HG02642 (cell line): ENCODE data around the gene SURF2.
A peak's percentile ranks its signal among the peaks of the same experiment; 100 is the strongest.
"Not testable (repeated sequence)": the region's sequence is repeated elsewhere in the genome, so short reads cannot be mapped to it uniquely, and the experiment has no call there.

Experiments
- ATAC-seq: cut with Tn5 transposase; IDR thresholded peaks from one replicate; pipeline ENCODE4 v1.9.1; 2021; ENCODE audit warnings: mild to moderate bottlenecking; ENCODE audit not compliant: unreplicated experiment, poor library complexity

The SURF2 gene

GRCh38 chr9:133375116-133375723, 18.9 kb downstream of the SURF2 start:
- peak; percentile 28 for ATAC-seq

- ATAC-seq, result peak; percentile 92
These were observed 19.6 kb downstream of the SURF2 start, which contains the start of the genes STKLD1 and SURF4 for GRCh38 chr9:133375724-133376654. Gene STKLD1 (plus strand): TSS chr9:133376366. CDS start chr9:133376474, 108 bp downstream. Gene SURF4 (minus strand): TSS chr9:133376060. CDS start chr9:133375969, 91 bp downstream.

DNA sequence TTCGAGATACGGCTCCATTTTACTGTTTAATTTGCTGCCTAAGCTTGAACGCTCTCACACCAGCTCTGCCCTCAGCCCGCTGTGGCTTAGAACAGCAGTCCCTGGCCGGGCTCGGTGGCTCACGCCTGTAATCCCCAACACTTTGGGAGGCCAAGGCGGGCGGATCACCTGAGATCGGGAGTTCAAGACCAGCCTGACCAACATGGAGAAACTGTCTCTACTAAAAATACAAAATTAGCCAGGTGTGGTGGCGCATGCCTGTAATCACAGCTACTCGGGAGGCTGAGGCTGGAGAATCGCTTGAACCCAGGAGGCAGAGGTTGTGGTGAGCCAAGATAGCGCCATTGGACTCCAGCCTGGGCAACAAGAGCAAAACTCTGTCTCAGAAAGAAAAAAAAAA, 20.9 kb downstream of the SURF2 start:
- ATAC-seq, result not testable (repeated sequence)

DNA sequence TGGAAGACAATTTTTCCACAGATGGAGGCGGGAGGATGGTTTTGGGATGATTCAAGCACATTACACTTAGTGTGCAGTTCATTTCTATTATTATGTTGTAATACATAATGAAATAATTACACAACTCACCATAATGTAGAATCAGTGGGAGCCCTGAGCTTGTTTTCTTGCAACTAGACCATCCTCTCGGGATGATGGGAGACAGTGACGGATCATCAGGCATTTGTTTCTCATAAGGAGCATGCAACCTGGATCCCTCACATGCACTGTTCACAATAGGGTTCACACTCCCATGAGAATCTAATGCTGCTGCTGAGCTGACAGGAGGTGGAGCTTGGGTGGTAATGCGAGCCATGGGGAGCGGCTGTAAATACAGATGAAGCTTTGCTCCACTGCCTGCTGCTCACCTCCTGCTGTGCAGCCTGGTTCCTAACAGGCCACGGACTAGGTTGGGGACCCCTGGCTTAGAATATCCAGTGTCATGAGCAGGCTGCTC, 21.4 kb downstream of the SURF2 start:
- no peak for ATAC-seq

DNA sequence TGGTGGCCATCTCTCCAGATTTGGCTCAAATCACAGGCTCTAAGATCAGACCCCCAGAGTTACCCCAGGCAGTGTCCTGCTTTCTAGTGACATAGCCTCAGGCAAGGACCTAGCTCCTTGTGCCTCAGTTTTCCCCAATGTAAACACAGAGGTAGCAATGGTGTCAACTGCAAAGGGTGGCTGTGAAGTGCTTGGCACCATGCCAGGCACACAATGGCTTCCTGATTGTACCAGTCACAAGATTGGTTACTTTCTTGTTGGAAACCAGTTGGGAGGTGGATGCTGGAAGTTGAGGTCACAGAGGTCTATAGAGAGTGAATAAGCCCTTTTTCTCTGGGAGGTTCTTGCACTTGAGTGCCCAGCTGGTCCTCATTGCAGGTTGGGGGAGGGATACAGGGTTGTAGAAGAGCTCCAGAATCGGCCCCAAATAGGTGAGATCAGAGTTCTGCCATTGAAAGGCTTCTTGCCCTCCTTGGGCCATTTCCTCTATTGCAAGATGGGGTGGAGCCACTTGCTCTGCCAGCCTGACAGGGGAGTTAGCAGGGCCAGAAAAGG, 22.1 kb downstream of the SURF2 start:
- no peak for ATAC-seq

DNA sequence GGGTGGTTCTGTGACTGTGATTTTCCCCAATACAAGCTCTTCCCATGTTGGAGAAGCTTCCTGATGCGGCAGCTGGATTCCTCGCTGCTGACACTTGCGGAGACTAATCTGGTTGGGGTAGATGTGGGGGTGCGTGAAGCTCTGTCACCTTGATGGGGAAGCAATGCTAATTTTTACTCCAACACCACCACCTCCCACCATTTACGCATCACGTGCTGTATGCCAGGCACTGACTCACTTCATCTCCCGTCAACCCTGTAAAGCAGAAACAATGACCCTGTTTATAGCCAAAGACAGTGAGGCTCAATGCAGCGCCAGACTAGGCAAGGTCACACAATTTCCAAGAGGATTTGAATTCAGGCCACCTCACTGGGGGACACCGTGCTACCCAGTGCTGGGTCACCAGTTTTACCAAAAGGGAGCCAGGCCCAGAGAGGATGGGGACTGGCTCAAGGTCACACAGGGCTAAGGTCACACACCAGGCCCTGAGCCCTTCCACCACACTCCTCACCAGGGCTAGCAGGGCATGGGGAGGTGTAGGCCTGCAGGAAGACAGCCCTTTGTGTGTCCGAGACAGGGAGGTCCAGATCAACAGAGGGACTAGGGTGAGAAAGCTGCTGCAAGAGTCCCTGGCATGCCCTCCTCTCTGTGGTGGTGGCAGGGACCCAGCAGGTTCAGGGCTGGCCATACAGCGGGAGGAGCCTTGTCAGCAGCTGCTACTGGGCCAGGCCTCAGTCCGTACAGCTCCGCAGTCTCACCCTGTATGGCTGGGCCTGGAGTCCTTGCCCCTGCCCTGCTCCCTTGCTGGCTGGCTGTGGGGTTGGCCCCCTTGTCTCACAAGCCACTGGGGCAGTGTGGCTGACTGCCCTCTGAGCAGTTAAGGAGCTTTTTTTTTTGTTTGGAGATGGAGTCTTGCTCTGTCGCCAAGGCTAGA, 23.1 kb downstream of the SURF2 start:
- ATAC-seq, result no peak

- ATAC-seq, result no peak
These were observed 24.4 kb downstream of the SURF2 start for GRCh38 chr9:133380734-133381133.

DNA sequence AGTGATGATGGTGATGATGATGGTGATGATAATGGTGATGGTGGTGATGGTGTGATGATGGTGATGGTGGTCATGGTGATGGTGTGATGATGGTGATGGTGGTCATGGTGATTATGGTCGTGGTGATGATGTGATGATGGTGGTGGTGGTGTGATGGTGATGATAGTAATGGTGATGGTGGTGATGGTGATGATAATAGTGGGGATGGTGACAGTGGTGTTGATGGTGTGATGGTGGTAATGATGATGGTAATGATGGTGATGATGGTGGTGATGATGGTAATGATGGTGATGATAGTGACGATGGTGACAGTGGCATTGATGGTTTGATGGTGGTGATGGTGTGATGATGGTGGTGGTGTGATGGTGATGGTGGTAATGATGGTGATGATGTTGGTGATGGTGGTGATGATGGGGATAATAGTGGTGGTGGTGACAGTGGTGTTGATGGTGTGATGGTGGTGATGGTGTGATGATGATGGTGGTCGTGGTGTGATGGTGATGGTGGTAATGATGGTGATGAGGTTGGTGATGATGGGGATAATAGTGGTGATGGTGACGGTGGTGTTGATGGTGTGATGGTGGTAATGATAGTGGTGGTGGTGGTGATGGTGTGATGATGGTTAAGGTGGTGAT, 26.3 kb downstream of the SURF2 start:
- no peak for ATAC-seq

DNA sequence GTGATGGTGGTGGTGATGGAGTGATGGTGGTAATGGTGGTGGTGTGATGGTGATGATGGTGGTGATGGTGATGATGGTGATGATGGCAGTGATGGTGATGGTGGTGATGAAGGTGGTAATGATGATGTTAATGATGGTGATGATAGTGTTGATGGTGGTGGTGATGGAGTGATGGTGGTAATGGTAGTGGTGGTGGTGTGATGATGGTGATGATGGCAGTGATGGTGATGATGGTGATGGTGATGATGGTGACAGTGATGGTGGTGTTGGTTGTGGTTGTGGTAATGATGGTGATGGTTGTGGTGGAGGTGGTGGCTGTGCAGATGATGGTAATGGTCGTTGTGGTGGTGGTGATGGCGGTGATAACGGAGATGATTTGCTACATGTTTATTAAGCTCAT, 27.1 kb downstream of the SURF2 start:
- ATAC-seq, result no peak

DNA sequence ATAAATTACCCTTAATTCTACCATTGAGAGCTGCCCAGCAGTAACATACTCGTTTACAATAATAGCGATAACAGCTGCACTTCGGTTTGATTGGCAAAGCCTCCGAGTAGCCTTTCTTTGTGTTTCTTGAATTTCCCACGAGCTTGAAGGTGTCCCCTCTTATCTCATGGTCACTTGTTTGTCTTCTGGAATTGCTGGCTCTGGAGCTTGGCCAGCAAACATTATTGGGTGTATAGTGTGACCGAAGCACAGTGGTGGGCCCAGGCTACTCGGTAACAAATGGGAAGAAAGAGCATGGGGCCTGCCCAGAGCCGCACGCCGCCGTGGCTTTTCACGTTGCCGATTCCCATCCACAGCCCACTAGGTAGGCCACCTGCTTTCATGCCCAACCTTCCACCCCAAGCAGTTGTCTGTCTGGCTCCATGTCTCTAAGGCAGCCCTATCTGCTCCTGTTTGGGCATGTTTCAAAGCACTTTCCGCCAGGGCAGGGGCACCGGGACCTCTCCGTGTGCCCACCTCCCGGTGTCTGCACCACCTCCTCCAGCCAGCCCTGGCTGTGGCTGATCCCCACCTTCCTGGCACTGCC, 28.5 kb downstream of the SURF2 start:
- ATAC-seq, result no peak

DNA sequence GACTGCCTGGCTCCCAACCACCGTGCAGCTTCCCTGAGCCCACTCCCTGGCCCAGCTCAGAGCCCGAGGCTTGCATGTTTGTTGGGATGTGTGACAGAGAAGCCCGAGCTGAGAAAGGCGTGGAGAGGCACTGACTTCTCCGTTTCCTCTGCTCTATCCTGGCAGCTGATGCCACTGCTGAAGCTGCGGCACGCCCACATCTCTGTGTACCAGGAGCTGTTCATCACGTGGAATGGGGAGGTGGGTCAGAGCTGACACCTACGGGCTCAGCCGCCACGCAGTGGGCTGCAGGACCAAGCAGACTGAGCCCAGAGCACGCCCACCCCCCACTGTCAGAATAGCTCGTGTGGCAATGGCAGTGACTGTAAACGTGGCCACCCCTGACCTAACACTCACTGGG, 29.1 kb downstream of the SURF2 start:
- ATAC-seq, result no peak

- no peak for ATAC-seq
These were observed 30.0 kb downstream of the SURF2 start for GRCh38 chr9:133386338-133386737.

DNA sequence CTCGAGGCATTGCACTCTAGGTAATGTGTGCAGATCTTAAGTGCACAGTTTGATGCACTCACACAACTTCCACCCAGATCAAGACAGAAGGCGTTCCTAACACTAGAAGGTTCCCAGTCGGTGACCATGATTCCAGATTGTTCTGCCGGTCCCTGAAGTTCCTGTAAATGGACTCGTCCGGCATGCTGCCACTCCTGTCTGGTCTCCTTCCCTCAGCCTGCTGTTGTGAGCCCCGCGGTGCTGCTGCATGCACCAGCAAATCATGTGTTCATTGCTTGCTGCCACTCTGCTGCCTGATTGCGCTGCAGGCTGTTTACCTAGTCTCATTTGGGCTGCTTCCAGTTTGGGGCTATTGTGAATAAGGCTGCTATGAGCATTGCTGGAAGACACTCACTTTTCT, 31.3 kb downstream of the SURF2 start:
- no peak for ATAC-seq

DNA sequence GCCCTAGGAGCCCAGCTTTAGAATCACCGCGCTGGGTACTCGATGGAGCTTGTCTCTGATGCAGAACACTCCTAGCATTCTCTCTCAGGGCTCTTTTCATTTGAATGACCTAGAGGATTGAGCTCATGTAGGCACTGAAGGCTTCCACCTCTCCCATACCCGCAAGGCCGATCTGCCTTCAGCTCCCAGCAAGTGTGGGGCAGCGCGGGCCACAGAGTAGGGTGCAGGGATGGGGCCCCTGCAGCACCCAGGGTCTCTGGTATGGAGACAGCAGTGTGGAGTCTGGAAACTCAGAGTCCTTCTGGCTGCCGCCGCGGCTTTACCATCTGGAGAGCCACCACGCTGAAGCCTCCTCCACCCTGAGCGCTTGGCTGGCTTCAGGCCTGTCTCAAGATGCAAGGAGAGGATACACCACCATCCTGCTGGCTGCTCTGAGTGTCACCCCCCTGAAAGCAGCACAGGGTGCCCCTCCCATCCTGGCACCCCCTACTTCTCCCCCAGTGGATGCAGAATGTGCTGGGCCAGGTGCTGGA, 32.7 kb downstream of the SURF2 start:
- no peak for ATAC-seq

DNA sequence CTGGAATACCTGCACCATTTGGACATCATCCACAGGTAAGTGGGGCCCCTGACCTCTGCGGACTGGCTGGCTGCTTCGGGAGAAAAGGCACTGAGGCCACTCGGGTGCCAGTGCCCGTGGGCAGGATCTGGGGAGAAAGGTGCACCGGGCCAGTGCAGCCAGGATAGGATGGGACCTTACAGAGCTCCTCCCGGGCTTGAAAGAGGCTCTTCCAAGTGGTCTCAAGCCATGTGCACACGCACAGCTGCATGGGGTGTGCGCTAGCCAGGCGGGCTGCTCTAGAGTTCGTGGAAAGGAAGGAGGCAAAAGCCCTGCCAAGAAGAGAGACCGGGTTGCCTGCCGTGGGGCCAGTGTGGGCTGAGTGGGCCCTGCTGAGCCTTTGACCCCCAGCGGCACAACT, 33.2 kb downstream of the SURF2 start:
- no peak for ATAC-seq

DNA sequence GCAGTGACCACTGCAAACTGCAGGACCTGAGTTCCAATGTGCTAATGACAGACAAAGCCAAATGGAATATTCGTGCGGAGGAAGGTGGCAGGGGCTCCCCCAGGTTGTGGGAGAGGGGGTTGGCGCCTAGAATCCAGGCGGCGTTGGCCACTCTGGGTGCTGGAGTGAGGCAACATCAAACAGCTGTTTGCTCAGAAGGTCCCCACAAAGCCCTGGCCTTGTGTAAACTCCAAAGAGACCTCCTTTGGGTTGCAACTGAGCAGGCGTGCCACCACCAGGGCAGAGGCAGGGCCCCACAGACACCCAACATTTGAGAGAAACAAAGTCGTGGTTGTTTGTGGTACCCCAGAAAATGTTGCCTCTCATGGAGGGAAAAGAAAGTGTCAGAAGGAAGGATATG, 34.4 kb downstream of the SURF2 start:
- ATAC-seq, result no peak

DNA sequence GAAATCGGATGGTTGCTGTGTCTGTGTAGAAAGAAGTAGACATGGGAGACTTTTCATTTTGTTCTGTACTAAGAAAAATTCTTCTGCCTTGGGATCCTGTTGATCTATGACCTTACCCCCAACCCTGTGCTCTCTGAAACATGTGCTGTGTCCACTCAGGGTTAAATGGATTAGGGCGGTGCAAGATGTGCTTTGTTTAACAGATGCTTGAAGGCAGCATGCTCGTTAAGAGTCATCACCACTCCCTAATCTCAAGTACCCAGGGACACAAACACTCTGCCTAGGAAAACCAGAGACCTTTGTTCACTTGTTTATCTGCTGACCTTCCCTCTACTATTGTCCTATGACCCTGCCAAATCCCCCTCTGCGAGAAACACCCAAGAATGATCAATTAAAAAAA, 35.1 kb downstream of the SURF2 start:
- ATAC-seq, result not testable (repeated sequence)

GRCh38 chr9:133392308-133392707, 36.0 kb downstream of the SURF2 start:
- not testable (repeated sequence) for ATAC-seq

DNA sequence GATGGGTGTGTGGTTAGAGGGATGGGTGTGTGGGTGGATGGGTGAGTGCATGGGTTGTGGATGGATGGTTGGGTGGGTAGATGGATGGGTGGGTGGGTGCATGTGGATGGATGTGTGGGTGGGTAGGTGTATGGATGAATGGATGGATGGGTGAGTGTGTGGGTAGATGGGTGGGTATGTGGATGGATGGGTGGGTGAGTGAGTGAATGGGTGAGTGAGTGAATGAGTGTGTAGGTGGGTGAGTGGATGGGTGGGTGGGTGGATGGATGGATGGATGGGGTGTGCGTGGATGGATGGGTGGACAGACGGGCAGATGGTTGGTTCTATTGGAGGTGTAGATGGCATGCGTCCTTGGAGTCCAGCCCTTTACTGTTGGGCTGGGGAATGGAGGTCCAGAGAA, 37.0 kb downstream of the SURF2 start:
- no peak for ATAC-seq
